A549 (cell line): ENCODE measurements around the gene RNF130. TPM values are rescaled to one million over a fixed set of nuclear protein-coding genes. Genes with fewer than 3 reads are reported as not detected.
A peak's percentile ranks its signal among the peaks of the same experiment; 100 is the strongest.

Source experiments
- ATAC-seq, 2 experiments: fragments of 200-7000 bp in 1 of 2; fragments of >200 bp in 1 of 2; cut with Nextera tagmentation in 1 of 2; cut with Tn5 transposase in 1 of 2; 3 replicates each; pipeline versions ENCODE4 v1.8.0 to v1.9.1; 2018 to 2020; ENCODE audit warnings: mild to moderate bottlenecking in 1 of 2, moderate library complexity in 1 of 2
- CTCF ChIA-PET: fragments of 300-600 bp; sonication (Branson Sonifier 250); formaldehyde crosslinking; extraction: SDS; loops from one replicate; lab custom pipeline; 2021; ENCODE audit warnings: antibody characterized with exemption, inconsistent platforms; lab: Yijun Ruan, JAX
- POLR2A ChIA-PET: fragments of 350-600 bp; formaldehyde crosslinking; extraction: SDS; loops from one replicate; lab custom pipeline; 2021; ENCODE audit warnings: antibody characterized with exemption, inconsistent platforms; lab: Yijun Ruan, JAX
- DNase-seq, 2 experiments: peaks; one replicate each; pipeline versions ENCODE4 v3.0.0 to v3.0.0-alpha.2; 2011 to 2016; ENCODE audit warnings: low read depth in 1 of 2, low spot score in 1 of 2
- FAIRE-seq: peaks from 2 replicates; lab custom pipeline; 2011; peaks lifted over from hg19 to GRCh38; lab: Jason Lieb, UNC
- H3K27ac ChIP-seq, 2 experiments: fragments of >200 bp; sonication (Bioruptor Twin); formaldehyde crosslinking; 3 replicates each; pipeline ENCODE4 v1.5.1; 2016 to 2017
- H3K4me1 ChIP-seq: fragments of >200 bp; sonication (Bioruptor Twin); formaldehyde crosslinking; 3 replicates; pipeline ENCODE4 v1.6.1; 2016
- H3K4me2 ChIP-seq: fragments of >200 bp; sonication (Bioruptor Twin); formaldehyde crosslinking; 3 replicates; pipeline ENCODE4 v1.6.1; 2016
- H3K4me3 ChIP-seq: fragments of >200 bp; sonication (Bioruptor Twin); formaldehyde crosslinking; 3 replicates; pipeline ENCODE4 v1.5.1; 2016
- H3K9me3 ChIP-seq: fragments of >200 bp; sonication (Bioruptor Twin); formaldehyde crosslinking; 3 replicates; pipeline ENCODE4 v1.6.1; 2016
- ATOH8 ChIP-seq: fragments of 250-450 bp; sonication (Bioruptor Pico); IDR thresholded peaks from 2 replicates; pipeline ENCODE4 v1.5.0; 2020; ENCODE audit warnings: low read depth, mild to moderate bottlenecking, moderate library complexity
- BHLHE40 ChIP-seq: IDR thresholded peaks from 2 replicates; pipeline ENCODE4 v1.6.1; 2012; ENCODE audit warnings: low read depth, low read length, inconsistent platforms
- CBX2 ChIP-seq: fragments of 200-600 bp; sonication (generic); IDR thresholded peaks from 2 replicates; pipeline ENCODE4 v1.6.1; 2016; ENCODE audit warnings: low read depth, mild to moderate bottlenecking, borderline replicate concordance
- CBX8 ChIP-seq: fragments of 200-600 bp; sonication (generic); IDR thresholded peaks from 2 replicates; pipeline ENCODE4 v1.6.1; 2016
- FOSL2 ChIP-seq, 2 experiments: fragments of 450-650 bp in 1 of 2; fragments of >200 bp in 1 of 2; sonication (Bioruptor Twin) in 1 of 2; formaldehyde crosslinking; IDR thresholded peaks; 2 replicates each; pipeline versions ENCODE4 v1.5.0 to v1.6.1; 2016 to 2020; ENCODE audit warnings: mild to moderate bottlenecking in 1 of 2, moderate library complexity in 1 of 2
- FOXS1 ChIP-seq: fragments of 250-450 bp; sonication (Bioruptor Pico); IDR thresholded peaks from 2 replicates; pipeline ENCODE4 v1.5.0; 2020; ENCODE audit warnings: mild to moderate bottlenecking, moderate library complexity
- GATA3 ChIP-seq: IDR thresholded peaks from 2 replicates; pipeline ENCODE4 v1.6.1; 2012; ENCODE audit warnings: borderline replicate concordance
- HEYL ChIP-seq: fragments of 250-450 bp; sonication (Bioruptor Pico); IDR thresholded peaks from 2 replicates; pipeline ENCODE4 v1.8.0; 2021; ENCODE audit warnings: mild to moderate bottlenecking, moderate library complexity
- HOXA7 ChIP-seq: fragments of 250-450 bp; sonication (Bioruptor Pico); IDR thresholded peaks from 2 replicates; pipeline ENCODE4 v1.5.0; 2020; ENCODE audit warnings: mild to moderate bottlenecking, moderate library complexity
- HOXB13 ChIP-seq: fragments of 250-450 bp; sonication (Bioruptor Pico); IDR thresholded peaks from 2 replicates; pipeline ENCODE4 v1.5.0; 2020; ENCODE audit warnings: low read depth, mild to moderate bottlenecking, moderate library complexity
- JUN ChIP-seq, 2 experiments: fragments of >200 bp; sonication (Bioruptor Twin); formaldehyde crosslinking; IDR thresholded peaks; 2 replicates in 1 of 2; 3 replicates in 1 of 2; pipeline ENCODE4 v1.6.1; 2016 to 2017
- MAZ ChIP-seq: fragments of 150-350 bp; IDR thresholded peaks from 2 replicates; pipeline ENCODE4 v1.6.1; 2014; ENCODE audit warnings: antibody characterized with exemption, low read depth, low read length, borderline replicate concordance
- NFE2L2 ChIP-seq: fragments of 150-350 bp; conservative IDR thresholded peaks from 2 replicates; pipeline ENCODE4 v1.6.1; 2014; ENCODE audit warnings: low read length
- POLR2A ChIP-seq: IDR thresholded peaks from 2 replicates; pipeline ENCODE4 v1.6.1; 2012; ENCODE audit warnings: mild to moderate bottlenecking, low read length
- RAD21 ChIP-seq, 2 experiments: fragments of >200 bp in 1 of 2; sonication (Bioruptor Twin) in 1 of 2; formaldehyde crosslinking in 1 of 2; IDR thresholded peaks in 1 of 2; conservative IDR thresholded peaks in 1 of 2; 2 replicates in 1 of 2; 3 replicates in 1 of 2; pipeline ENCODE4 v1.6.1; 2012 to 2018; ENCODE audit warnings: inconsistent platforms in 1 of 2
- RCOR1 ChIP-seq: fragments of 150-350 bp; IDR thresholded peaks from 2 replicates; pipeline ENCODE4 v1.6.1; 2014; ENCODE audit warnings: antibody characterized with exemption, low read length, low read depth
- SMC3 ChIP-seq: fragments of >200 bp; sonication (Bioruptor Twin); formaldehyde crosslinking; IDR thresholded peaks from 3 replicates; pipeline ENCODE4 v1.6.1; 2018; ENCODE audit warnings: inconsistent platforms
- TFCP2L1 ChIP-seq: fragments of 250-450 bp; sonication (Bioruptor Pico); IDR thresholded peaks from 2 replicates; pipeline ENCODE4 v1.5.0; 2021; ENCODE audit warnings: mild to moderate bottlenecking
- ZNF302 ChIP-seq: fragments of 250-450 bp; sonication (Bioruptor Pico); IDR thresholded peaks from 2 replicates; pipeline ENCODE4 v1.9.0; 2021; ENCODE audit warnings: inconsistent platforms, mild to moderate bottlenecking, moderate library complexity
- WGBS: methylation state at CpG from one replicate; pipeline ENCODE4 v1.1.6; 2017; ENCODE audit errors: missing lambda C conversion rate; 5-methylcytosine and 5-hydroxymethylcytosine counted together
- polyA plus RNA-seq, 4 experiments: library from polyadenylated mRNA; depleted of rRNA in 3 of 4; stranded (reverse); fragments of >200 nt; fragmentation: RNase III in 1 of 4; extraction: RNeasy Plus Mini Kit Qiagen cat#74134 plus additional on column Dnase treatment in 1 of 4; gene quantifications; 2 replicates in 3 of 4; 3 replicates in 1 of 4; pipeline ENCODE4 v1.2.3, GENCODE V29; 2011 to 2017
- TF ChIP-seq, protein P1 (sequence below): fragments of 250-450 bp; sonication (Bioruptor Pico); IDR thresholded peaks from 2 replicates; pipeline ENCODE4 v1.5.0; 2021; ENCODE audit warnings: mild to moderate bottlenecking, moderate library complexity, borderline replicate concordance
- TF ChIP-seq, protein P2 (sequence below): fragments of >200 bp; sonication (Bioruptor Twin); formaldehyde crosslinking; IDR thresholded peaks from 2 replicates; pipeline ENCODE4 v1.6.1; 2016

RNF130 gene
- polyA plus RNA-seq, 2 of the 4 experiments (the other 2 are of a cell fraction), result 33.3 to 50.1 TPM

DNA sequence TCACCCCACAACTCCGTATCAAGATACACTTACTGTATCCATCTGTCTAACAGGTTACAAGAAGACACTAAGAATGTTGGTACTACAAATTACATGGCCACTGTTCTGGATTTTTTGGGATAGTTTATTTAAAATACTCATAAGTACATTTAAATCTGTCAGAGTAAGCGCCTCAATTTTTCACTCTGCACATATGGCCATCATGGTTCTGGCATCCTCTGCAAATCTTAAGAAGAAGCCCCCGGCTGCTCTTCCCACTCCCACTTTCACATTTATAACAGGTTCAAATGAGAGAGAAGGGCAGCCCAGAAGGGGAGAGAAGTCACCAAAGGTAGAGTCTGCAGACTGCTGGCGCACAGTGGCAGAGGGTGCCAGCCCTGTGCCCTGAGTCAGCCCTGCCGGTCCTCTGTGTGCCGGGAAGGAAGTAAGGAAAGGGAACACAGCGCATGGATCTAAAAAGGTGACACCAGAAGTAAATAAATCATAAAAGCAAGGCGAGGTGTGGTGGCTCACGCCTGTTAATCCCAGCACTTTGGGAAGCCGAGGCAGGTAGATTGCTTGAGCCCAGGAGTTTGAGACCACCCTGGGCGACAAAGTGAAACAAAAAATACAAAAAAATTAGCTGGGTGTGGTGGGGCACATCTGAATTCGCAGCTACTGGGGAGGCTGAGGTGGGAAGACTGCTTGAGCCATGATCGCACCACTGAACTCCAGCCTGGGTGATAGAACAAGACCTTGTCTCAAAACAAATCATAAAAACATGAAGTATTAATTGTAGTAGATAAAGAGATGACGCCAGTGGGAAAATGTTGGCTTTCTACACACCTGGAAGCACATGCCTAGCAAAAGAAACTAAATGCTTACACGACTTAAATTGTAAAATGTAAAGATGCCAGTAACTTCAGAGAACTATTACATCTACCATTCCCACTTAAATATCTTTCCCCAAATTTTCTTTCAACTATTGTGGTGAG lies 30.0 kb downstream of the RNF130 start (continued):
- TF ChIP-seq, protein P1, sequence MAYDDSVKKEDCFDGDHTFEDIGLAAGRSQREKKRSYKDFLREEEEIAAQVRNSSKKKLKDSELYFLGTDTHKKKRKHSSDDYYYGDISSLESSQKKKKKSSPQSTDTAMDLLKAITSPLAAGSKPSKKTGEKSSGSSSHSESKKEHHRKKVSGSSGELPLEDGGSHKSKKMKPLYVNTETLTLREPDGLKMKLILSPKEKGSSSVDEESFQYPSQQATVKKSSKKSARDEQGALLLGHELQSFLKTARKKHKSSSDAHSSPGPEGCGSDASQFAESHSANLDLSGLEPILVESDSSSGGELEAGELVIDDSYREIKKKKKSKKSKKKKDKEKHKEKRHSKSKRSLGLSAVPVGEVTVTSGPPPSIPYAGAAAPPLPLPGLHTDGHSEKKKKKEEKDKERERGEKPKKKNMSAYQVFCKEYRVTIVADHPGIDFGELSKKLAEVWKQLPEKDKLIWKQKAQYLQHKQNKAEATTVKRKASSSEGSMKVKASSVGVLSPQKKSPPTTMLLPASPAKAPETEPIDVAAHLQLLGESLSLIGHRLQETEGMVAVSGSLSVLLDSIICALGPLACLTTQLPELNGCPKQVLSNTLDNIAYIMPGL, result no peak
- TF ChIP-seq ATOH8 (CRISPR knock-in tag) (no peak), HOXB13 (no peak), HEYL (CRISPR knock-in tag) (no peak), HOXA7 (CRISPR knock-in tag) (no peak), JUN (IDR thresholded peaks at IDR 0.05) (no peak)

DNA sequence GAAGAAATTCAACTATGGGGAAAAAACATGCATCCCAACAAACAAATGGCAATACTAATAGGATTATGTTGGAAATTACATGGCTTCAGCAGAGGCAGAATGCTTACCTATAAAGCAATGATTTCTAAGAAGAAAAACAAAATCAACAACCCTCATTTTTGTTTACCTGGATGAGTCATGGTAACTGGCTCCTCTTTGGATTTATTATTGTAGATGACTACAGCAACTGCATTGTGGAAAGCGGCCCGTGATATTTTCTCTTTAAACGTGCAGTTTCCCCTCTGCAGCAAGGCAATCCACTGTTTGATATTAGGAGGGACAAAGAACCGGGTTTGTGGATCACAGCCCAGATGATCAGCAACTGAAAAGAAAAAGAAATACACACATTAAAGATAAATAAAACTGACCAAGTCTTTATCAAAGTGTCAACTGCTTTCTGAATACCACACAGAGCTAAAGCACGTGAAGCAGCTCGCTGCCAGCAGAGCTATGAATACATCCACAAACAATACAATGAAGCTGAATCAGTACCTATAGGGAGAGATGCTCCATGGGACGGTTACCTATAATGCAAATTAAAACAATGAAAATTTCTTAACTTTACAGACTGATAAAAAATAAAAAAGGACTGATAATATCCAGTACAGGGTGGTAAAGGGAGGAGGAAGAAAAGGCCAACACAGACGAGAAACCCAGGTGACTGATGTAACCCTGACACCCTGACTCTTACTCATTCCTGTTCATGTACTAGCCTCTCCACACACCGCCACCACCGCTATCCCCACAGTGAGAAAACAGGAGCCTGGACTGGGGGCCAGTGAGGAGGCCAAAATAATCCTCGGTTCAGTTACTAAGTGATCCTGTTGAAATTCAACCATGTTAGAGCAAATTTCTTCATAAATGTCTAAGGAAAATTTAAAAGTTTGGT lies 31.0 kb downstream of the RNF130 start:
- ATAC-seq (no peak), DNase-seq (no peak)
- Histone ChIP-seq H3K4me3 (no peak overlapping the region), H3K4me2 (0 out of 3 replicates have a peak overlapping the region, but pooled peaks have one; percentile 17), H3K4me1 (peaks cover 10% of the 10 kb centered on the region), H3K9me3 (peaks cover 11% of the 10 kb centered on the region; the same call in 2 of the 3 replicates), H3K27ac (no peak overlapping the region)
- WGBS, result 70% methylated on average over 11 of the region's 11 CpGs
- CTCF ChIA-PET, result interaction anchor here (0.6 kb wide), 1 partner anchor 124 kb away, joined by 3 read pairs; no protein-coding TSS in a partner anchor
- no peak for TF ChIP-seq SMC3
- no peak for TF ChIP-seq FOSL2 (IDR thresholded peaks at IDR 0.05)
- TF ChIP-seq FOSL2 (CRISPR knock-in tag; IDR thresholded peaks at IDR 0.05), result peak; percentile 27; the same call in 1 of the 2 replicates
- no peak for TF ChIP-seq NFE2L2
- TF ChIP-seq, all 56 proteins: peak for 1
- POLR2A ChIA-PET, result no interaction called here
- FAIRE-seq, result no peak

- Histone ChIP-seq H3K4me3 (no peak overlapping the region), H3K4me2 (no peak overlapping the region), H3K4me1 (peaks cover 3% of the 10 kb centered on the region; the same call in 2 of the 3 replicates), H3K9me3 (peaks cover 17% of the 10 kb centered on the region; the same call in 2 of the 3 replicates), H3K27ac (no peak overlapping the region)
- no peak for ATAC-seq
- no peak for DNase-seq
- TF ChIP-seq BHLHE40 (no peak), RAD21 (conservative IDR thresholded peaks at IDR 0.05 in 1 of 2, IDR thresholded peaks at IDR 0.05 in 1 of 2) (no peak), TFCP2L1 (CRISPR knock-in tag) (no peak), NFE2L2 (no peak), FOXS1 (CRISPR knock-in tag) (no peak), MAZ (no peak), ZNF302 (no peak), CBX8 (no peak), GATA3 (no peak), JUN (IDR thresholded peaks at IDR 0.05) (no peak), POLR2A (no peak), CBX2 (no peak), RCOR1 (no peak)
- TF ChIP-seq, protein P2, sequence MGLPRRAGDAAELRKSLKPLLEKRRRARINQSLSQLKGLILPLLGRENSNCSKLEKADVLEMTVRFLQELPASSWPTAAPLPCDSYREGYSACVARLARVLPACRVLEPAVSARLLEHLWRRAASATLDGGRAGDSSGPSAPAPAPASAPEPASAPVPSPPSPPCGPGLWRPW, result no peak
- ChIA-PET CTCF (no interaction called here), POLR2A (no interaction called here)
- WGBS, result 96% methylated on average over 5 of the region's 5 CpGs
- no peak for FAIRE-seq
These were observed 36.2 kb downstream of the RNF130 start for GRCh38 chr5:180035206-180035931.
